ENCODE measurements around the gene DRD3. TPM values are rescaled to one million over a fixed set of nuclear protein-coding genes. Genes with fewer than 3 reads are reported as not detected.

The DRD3 gene
- total RNA-seq, 1 donor from 2014 or later, result not detected

- Histone ChIP-seq H2AFZ (ENCODE audit: low read depth, low read length) (no peak overlapping the region), H3K36me3 (ENCODE audit: insufficient read depth, low read length) (no peaks in the 10 kb centered on the region), H3K4me2 (ENCODE audit: low read length) (peak overlapping the region; percentile 34), H4K20me1 (ENCODE audit: insufficient read depth, low read length) (no peaks in the 10 kb centered on the region), H3K27me3 (ENCODE audit: insufficient read depth, low read length) (no peaks in the 10 kb centered on the region), H3K27ac (ENCODE audit: low read depth, low read length) (no peak overlapping the region), H3K4me1 (ENCODE audit: insufficient read depth, low read length) (peaks cover 19% of the 10 kb centered on the region), H3K79me2 (ENCODE audit: insufficient read depth, low read length) (no peaks in the 10 kb centered on the region), H3K4me3 (ENCODE audit: insufficient read depth, low read depth, low read length) (no peak overlapping the region), H3K9me3 (ENCODE audit: insufficient read depth, low read depth, low read length) (no peaks in the 10 kb centered on the region), H3K9ac (ENCODE audit: low read length) (no peak overlapping the region)
- Mint-ChIP-seq H3K27ac (ENCODE audit: unreplicated experiment) (no peak overlapping the region), H3K27me3 (ENCODE audit: low read depth, unreplicated experiment) (no peaks in the 10 kb centered on the region), H3K4me3 (ENCODE audit: unreplicated experiment) (no peak overlapping the region), H3K4me1 (ENCODE audit: low read depth, unreplicated experiment) (peaks cover 9% of the 10 kb centered on the region), H3K9me3 (ENCODE audit: unreplicated experiment) (no peaks in the 10 kb centered on the region), H3K36me3 (ENCODE audit: low read depth, unreplicated experiment) (no peaks in the 10 kb centered on the region)
- FAIRE-seq, result no peak
- DNase-seq (ENCODE audit: low read depth), result peak; percentile 70
- TF ChIP-seq, protein P1, sequence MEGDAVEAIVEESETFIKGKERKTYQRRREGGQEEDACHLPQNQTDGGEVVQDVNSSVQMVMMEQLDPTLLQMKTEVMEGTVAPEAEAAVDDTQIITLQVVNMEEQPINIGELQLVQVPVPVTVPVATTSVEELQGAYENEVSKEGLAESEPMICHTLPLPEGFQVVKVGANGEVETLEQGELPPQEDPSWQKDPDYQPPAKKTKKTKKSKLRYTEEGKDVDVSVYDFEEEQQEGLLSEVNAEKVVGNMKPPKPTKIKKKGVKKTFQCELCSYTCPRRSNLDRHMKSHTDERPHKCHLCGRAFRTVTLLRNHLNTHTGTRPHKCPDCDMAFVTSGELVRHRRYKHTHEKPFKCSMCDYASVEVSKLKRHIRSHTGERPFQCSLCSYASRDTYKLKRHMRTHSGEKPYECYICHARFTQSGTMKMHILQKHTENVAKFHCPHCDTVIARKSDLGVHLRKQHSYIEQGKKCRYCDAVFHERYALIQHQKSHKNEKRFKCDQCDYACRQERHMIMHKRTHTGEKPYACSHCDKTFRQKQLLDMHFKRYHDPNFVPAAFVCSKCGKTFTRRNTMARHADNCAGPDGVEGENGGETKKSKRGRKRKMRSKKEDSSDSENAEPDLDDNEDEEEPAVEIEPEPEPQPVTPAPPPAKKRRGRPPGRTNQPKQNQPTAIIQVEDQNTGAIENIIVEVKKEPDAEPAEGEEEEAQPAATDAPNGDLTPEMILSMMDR (IDR thresholded peaks at IDR 0.05; ENCODE audit: insufficient read depth, low read depth, low read length), result no peak
- no peak for TF ChIP-seq EZH2 (IDR thresholded peaks at IDR 0.05; ENCODE audit: insufficient read depth, low read length)
Measured at GRCh38 chr3:114120211-114120610, 58.6 kb downstream of the DRD3 start.

GRCh38 chr3:114119776-114120175, 59.1 kb downstream of the DRD3 start:
- Histone ChIP-seq H3K27ac (ENCODE audit: low read depth, low read length) (no peak overlapping the region), H3K36me3 (ENCODE audit: insufficient read depth, low read length) (no peaks in the 10 kb centered on the region), H3K4me2 (ENCODE audit: low read length) (peak overlapping the region; percentile 34), H4K20me1 (ENCODE audit: insufficient read depth, low read length) (no peaks in the 10 kb centered on the region), H3K27me3 (ENCODE audit: insufficient read depth, low read length) (no peaks in the 10 kb centered on the region), H3K79me2 (ENCODE audit: insufficient read depth, low read length) (no peaks in the 10 kb centered on the region), H3K4me3 (ENCODE audit: insufficient read depth, low read depth, low read length) (no peak overlapping the region), H3K4me1 (ENCODE audit: insufficient read depth, low read length) (peaks cover 19% of the 10 kb centered on the region), H3K9ac (ENCODE audit: low read length) (no peak overlapping the region), H2AFZ (ENCODE audit: low read depth, low read length) (no peak overlapping the region), H3K9me3 (ENCODE audit: insufficient read depth, low read depth, low read length) (no peaks in the 10 kb centered on the region)
- Mint-ChIP-seq H3K27ac (ENCODE audit: unreplicated experiment) (no peak overlapping the region), H3K36me3 (ENCODE audit: low read depth, unreplicated experiment) (no peaks in the 10 kb centered on the region), H3K9me3 (ENCODE audit: unreplicated experiment) (no peaks in the 10 kb centered on the region), H3K27me3 (ENCODE audit: low read depth, unreplicated experiment) (no peaks in the 10 kb centered on the region), H3K4me3 (ENCODE audit: unreplicated experiment) (no peak overlapping the region), H3K4me1 (ENCODE audit: low read depth, unreplicated experiment) (peaks cover 9% of the 10 kb centered on the region)
- no peak for FAIRE-seq
- peak; percentile 85 for DNase-seq (ENCODE audit: low read depth)
- TF ChIP-seq, protein P1 (IDR thresholded peaks at IDR 0.05; ENCODE audit: insufficient read depth, low read depth, low read length), result no peak
- TF ChIP-seq EZH2 (IDR thresholded peaks at IDR 0.05; ENCODE audit: insufficient read depth, low read length), result no peak

DNA sequence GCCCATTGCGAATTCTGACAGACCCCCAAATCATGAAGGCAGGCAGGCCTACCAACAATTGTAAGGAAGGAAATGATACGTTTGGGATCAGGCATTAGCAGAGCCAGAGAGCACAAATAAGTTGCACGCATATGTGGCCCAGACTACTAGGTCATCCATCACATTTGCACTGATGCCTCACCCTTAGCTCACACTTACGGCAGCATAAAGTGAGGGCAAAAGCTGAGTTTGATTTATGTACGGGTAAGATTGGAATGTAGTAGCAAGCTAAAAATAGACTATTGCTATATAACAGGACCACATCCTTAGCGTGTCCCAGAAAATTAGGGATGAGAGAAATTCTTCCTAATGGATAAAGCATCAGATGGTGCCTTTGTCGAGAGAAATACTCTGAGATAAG, 63.7 kb downstream of the DRD3 start:
- H3K4me3 Mint-ChIP-seq (ENCODE audit: unreplicated experiment), result no peak overlapping the region
- H3K79me2 ChIP-seq (ENCODE audit: insufficient read depth, low read length), result no peaks in the 10 kb centered on the region
- H3K36me3 ChIP-seq (ENCODE audit: insufficient read depth, low read length), result no peaks in the 10 kb centered on the region
- H3K27me3 ChIP-seq (ENCODE audit: insufficient read depth, low read length), result no peaks in the 10 kb centered on the region
- H3K9ac ChIP-seq (ENCODE audit: low read length), result no peak overlapping the region
- H3K27ac Mint-ChIP-seq (ENCODE audit: unreplicated experiment), result no peak overlapping the region
- H3K9me3 ChIP-seq (ENCODE audit: insufficient read depth, low read depth, low read length), result no peaks in the 10 kb centered on the region
- DNase-seq (ENCODE audit: low read depth), result peak; percentile 90
- H3K27me3 Mint-ChIP-seq (ENCODE audit: low read depth, unreplicated experiment), result peaks cover 5% of the 10 kb centered on the region
- peaks cover 3% of the 10 kb centered on the region for H3K4me1 ChIP-seq (ENCODE audit: insufficient read depth, low read length)
- no peak for FAIRE-seq
- peaks cover 3% of the 10 kb centered on the region for H3K4me1 Mint-ChIP-seq (ENCODE audit: low read depth, unreplicated experiment)
- H3K36me3 Mint-ChIP-seq (ENCODE audit: low read depth, unreplicated experiment), result no peaks in the 10 kb centered on the region
- no peak overlapping the region for H3K4me3 ChIP-seq (ENCODE audit: insufficient read depth, low read depth, low read length)
- TF ChIP-seq, protein P1 (IDR thresholded peaks at IDR 0.05; ENCODE audit: insufficient read depth, low read depth, low read length), result no peak
- TF ChIP-seq EZH2 (IDR thresholded peaks at IDR 0.05; ENCODE audit: insufficient read depth, low read length), result no peak
- H2AFZ ChIP-seq (ENCODE audit: low read depth, low read length), result no peak overlapping the region
- H4K20me1 ChIP-seq (ENCODE audit: insufficient read depth, low read length), result no peaks in the 10 kb centered on the region
- peaks cover 2% of the 10 kb centered on the region for H3K9me3 Mint-ChIP-seq (ENCODE audit: unreplicated experiment)
- H3K4me2 ChIP-seq (ENCODE audit: low read length), result no peak overlapping the region
- no peak overlapping the region for H3K27ac ChIP-seq (ENCODE audit: low read depth, low read length)

All from astrocyte (in vitro differentiated cells and primary cell).